GM10248 (cell line): ENCODE data around the gene STX8.

ENCODE experiments used
- CTCF ChIA-PET: fragments of 300-600 bp; sonication (Branson Sonifier 250); formaldehyde crosslinking; extraction: SDS; loops from one replicate; lab custom pipeline; 2021; ENCODE audit warnings: antibody characterized with exemption; lab: Yijun Ruan, JAX
- POLR2A ChIA-PET: fragments of 350-650 bp; sonication (Branson Sonifier 250); formaldehyde crosslinking; extraction: SDS; loops from one replicate; lab custom pipeline; 2020; ENCODE audit warnings: antibody characterized with exemption; lab: Yijun Ruan, JAX
- DNase-seq: peaks from one replicate; pipeline ENCODE4 v3.0.0; 2012; ENCODE audit errors: extremely low spot score
- TF ChIP-seq, protein P1 (sequence below): IDR thresholded peaks from 2 replicates; pipeline ENCODE4 v1.5.1; 2012; ENCODE audit warnings: mild to moderate bottlenecking, low read depth; ENCODE audit errors: extremely low read depth, missing control alignments, control extremely low read depth

Gene STX8

DNA sequence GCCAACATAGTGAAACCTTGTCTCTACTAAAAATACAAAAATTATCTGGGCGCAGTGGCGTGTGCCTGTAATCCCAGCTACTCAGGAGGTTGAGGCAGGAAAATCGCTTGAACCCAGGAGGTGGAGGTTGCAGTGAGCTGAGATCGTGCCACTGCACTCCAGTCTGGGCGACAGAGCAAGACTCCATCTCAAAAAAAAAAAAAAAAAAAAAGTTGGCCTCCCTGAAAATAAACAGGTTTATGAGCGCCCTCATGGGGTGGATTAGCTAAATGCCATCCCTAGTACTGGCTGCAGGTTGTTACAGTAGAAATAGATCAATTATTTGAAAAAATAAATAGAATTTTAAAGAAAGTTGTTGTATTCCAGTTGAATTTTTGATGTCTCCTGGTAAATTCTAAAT, 20.9 kb downstream of the STX8 start:
- POLR2A ChIA-PET, result interaction anchor here (0.7 kb wide), 1 partner anchor 354 kb away, joined by 4 read pairs; no protein-coding TSS in a partner anchor
- CTCF ChIA-PET, result interaction anchor here (0.9 to 2.6 kb wide), 11 partner anchors 10 to 1145 kb away, joined by 3 to 10 read pairs (median 3); no protein-coding TSS in a partner anchor
- TF ChIP-seq, protein P1, sequence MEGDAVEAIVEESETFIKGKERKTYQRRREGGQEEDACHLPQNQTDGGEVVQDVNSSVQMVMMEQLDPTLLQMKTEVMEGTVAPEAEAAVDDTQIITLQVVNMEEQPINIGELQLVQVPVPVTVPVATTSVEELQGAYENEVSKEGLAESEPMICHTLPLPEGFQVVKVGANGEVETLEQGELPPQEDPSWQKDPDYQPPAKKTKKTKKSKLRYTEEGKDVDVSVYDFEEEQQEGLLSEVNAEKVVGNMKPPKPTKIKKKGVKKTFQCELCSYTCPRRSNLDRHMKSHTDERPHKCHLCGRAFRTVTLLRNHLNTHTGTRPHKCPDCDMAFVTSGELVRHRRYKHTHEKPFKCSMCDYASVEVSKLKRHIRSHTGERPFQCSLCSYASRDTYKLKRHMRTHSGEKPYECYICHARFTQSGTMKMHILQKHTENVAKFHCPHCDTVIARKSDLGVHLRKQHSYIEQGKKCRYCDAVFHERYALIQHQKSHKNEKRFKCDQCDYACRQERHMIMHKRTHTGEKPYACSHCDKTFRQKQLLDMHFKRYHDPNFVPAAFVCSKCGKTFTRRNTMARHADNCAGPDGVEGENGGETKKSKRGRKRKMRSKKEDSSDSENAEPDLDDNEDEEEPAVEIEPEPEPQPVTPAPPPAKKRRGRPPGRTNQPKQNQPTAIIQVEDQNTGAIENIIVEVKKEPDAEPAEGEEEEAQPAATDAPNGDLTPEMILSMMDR, result peak; percentile 49
- peak; percentile 46 for DNase-seq

DNA sequence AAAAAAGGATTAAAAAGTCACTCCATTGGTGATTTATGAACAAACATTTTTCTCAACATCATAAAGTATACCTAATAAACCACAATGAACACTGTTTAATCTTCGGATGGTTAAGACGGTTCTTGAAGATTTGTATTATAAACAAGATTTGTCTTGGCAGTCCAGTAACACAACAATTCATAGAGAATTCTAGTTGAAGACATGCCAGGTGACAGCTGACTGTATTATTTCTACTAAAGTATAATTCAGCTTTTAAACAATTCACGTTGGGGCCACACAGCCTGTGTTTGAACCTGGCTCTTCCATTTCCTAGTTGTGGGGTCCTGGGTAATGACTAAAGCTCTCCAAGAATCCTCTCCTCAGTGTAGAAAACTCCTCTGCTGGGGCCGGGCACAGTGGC, 22.0 kb downstream of the STX8 start:
- TF ChIP-seq, protein P1, result no peak
- no peak for DNase-seq
- ChIA-PET POLR2A (no interaction called here), CTCF (interaction anchor here (1.5 to 2.1 kb wide), 2 partner anchors 14 to 263 kb away, joined by 3 to 6 read pairs; no protein-coding TSS in a partner anchor)

DNA sequence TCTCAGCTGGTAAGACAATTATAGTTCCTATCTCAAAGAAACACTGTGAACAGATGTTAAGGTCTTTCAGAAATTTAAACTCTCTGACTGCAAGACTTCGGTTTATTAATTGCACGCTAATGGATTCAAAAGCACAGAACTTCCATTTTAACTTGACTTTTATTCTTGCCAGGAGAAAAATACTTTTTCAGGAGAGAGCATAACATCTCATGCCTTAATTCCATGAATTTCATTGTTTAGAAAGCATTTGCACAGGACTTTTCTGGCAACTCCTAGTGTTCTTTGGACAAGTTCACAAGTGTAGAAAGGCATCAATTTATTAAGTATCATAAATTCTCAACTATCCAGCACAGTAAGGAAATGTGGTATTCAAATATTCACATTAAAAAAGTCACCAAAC, 22.4 kb downstream of the STX8 start:
- DNase-seq, result no peak
- CTCF ChIA-PET, result interaction anchor here (1.5 to 2.1 kb wide), 2 partner anchors 14 to 263 kb away, joined by 3 to 6 read pairs; no protein-coding TSS in a partner anchor
- POLR2A ChIA-PET, result no interaction called here
- TF ChIP-seq, protein P1, result no peak

DNA sequence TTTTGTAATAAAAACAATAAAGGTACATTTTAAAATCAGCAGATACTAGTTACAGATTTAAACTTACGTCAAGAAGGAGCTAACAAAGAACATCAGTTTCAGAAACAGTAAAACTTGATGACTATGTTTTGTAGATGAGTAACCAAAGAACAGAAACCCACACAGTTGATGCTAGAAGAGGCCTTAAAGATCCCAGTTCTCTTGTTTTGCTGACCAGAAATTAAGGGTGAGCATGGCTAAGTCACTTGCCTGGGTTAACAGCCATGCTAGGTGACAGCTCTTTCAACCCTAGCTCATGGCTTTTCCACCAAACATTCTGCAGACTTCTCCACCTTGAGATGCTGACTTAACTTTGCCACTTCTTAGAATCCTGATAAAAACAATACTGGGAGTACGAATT, 26.4 kb downstream of the STX8 start:
- no peak for DNase-seq
- TF ChIP-seq, protein P1, result no peak
- ChIA-PET POLR2A (no interaction called here), CTCF (interaction anchor here (1.5 kb wide), 1 partner anchor 8 kb away, joined by 5 read pairs; no protein-coding TSS in a partner anchor)

DNA sequence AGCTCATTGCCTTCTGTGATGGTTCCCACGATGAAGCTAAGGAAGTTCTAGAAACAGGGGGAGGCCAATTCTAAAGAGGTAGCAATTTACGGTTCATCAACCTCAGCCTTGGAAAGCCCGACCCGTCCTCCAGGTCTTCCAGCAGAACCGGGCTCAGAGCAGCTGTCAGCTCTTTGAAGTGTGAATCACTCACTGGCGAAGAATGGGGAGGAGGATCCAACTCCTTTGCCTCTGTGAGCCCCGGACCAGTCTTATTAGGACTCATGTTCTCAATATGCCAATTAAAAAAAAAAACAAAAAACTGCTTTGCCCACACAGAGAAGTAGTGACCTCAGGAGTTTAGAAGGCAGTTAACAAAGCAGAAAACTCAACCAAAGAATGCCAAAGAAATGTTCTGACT, 31.4 kb downstream of the STX8 start:
- no peak for DNase-seq
- POLR2A ChIA-PET, result no interaction called here
- CTCF ChIA-PET, result interaction anchor here (1.3 to 2.5 kb wide), 3 partner anchors 10 to 141 kb away, joined by 3 to 5 read pairs (median 3); no protein-coding TSS in a partner anchor
- TF ChIP-seq, protein P1, result no peak

DNA sequence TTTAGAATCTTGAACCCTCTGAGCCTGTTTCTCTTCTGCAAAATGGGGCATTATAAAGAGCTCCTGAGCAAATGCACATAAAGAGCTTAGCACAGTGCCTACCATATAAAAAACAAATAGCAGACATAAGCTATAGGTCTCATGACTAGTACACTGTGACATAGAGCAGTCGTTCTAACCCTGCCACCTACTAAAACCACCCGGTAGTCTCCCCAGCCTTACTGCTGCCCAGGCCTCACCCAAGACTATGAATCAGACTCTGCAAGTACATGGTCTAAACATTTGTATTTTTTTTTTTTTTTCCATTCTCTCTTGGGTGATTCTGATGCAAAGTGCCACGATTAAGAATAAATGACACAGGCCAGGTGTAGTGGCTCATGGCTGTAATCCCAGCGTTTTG, 33.9 kb downstream of the STX8 start:
- DNase-seq, result no peak
- TF ChIP-seq, protein P1, result no peak
- ChIA-PET CTCF (interaction anchor here (0.9 to 1.0 kb wide), 2 partner anchors 10 to 13 kb away, joined by 3 to 4 read pairs; no protein-coding TSS in a partner anchor), POLR2A (no interaction called here)
